Measurements from ENCODE around the gene TMEM163. TPM values are rescaled to one million over a fixed set of nuclear protein-coding genes. Genes with fewer than 3 reads are reported as not detected.

Gene TMEM163
- total RNA-seq, 4 donors from 2014 or later: 0.27 to 4.7 (median 1.1) TPM

DNA sequence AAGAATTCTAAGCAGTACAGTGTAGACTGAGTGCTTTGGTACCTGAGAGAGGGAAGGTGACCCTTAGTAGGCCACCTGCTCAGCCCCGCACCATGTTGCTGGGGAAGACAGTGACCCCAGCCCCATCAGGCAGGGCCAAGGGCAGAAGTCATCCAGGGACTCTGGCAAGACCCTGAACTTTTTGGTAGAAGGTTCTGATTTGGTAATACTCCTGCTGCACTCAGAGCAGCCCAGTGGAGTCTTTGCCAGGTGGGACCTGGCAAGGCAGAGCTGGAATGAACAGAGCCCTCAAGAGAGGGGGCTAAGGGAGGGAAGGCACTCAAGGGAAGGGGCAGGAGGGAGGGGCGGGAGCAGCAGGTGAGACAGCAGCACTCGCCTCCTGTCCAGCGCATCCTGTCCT, 273.7 kb downstream of the TMEM163 start:
- no peak overlapping the region for H3K27ac ChIP-seq
- TF ChIP-seq, protein P1, sequence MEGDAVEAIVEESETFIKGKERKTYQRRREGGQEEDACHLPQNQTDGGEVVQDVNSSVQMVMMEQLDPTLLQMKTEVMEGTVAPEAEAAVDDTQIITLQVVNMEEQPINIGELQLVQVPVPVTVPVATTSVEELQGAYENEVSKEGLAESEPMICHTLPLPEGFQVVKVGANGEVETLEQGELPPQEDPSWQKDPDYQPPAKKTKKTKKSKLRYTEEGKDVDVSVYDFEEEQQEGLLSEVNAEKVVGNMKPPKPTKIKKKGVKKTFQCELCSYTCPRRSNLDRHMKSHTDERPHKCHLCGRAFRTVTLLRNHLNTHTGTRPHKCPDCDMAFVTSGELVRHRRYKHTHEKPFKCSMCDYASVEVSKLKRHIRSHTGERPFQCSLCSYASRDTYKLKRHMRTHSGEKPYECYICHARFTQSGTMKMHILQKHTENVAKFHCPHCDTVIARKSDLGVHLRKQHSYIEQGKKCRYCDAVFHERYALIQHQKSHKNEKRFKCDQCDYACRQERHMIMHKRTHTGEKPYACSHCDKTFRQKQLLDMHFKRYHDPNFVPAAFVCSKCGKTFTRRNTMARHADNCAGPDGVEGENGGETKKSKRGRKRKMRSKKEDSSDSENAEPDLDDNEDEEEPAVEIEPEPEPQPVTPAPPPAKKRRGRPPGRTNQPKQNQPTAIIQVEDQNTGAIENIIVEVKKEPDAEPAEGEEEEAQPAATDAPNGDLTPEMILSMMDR (IDR thresholded peaks at IDR 0.05): no peak
- TF ChIP-seq POLR2A (IDR thresholded peaks at IDR 0.05): no peak

GRCh38 chr2:134443814-134444480, 274.9 kb downstream of the TMEM163 start:
- no peak overlapping the region for H3K27ac ChIP-seq
- no peaks in the 10 kb centered on the region for H3K4me1 ChIP-seq
- TF ChIP-seq, protein P1 (IDR thresholded peaks at IDR 0.05): no peak
- TF ChIP-seq POLR2A (IDR thresholded peaks at IDR 0.05): no peak
- no peak for DNase-seq
- peaks cover 0 to 5% of the 10 kb centered on the region in 2 donors for H3K36me3 ChIP-seq
- 85 to 90% methylated on average over 10 to 11 of the region's 11 CpGs for WGBS, 2 donors
- intact Hi-C loops (cut with DNase I): no loop called here
- no peak overlapping the region for H3K4me3 ChIP-seq (replicated peaks in 1 of 3)
- H3K9me3 ChIP-seq: no peaks in the 10 kb centered on the region
- H3K27me3 ChIP-seq: no peaks in the 10 kb centered on the region

More for the DNA sequence above, 273.7 kb downstream of the TMEM163 start:
- H3K27me3 ChIP-seq: no peaks in the 10 kb centered on the region
- WGBS, 2 donors: 87 to 98% methylated on average over 3 to 4 of the region's 4 CpGs
- peaks cover 0 to 5% of the 10 kb centered on the region in 2 donors for H3K36me3 ChIP-seq
- no peak overlapping the region for H3K4me3 ChIP-seq (replicated peaks in 1 of 3)
- no peaks in the 10 kb centered on the region for H3K9me3 ChIP-seq
- H3K4me1 ChIP-seq: no peaks in the 10 kb centered on the region
- DNase-seq: no peak
- intact Hi-C loops (cut with DNase I): no loop called here

- H3K4me3 ChIP-seq (replicated peaks in 1 of 3): no peak overlapping the region
- 97 to 98% methylated on average over 11 of the region's 11 CpGs for WGBS, 2 donors
- no peaks in the 10 kb centered on the region for H3K36me3 ChIP-seq
- no peak overlapping the region for H3K27ac ChIP-seq
- H3K9me3 ChIP-seq: no peaks in the 10 kb centered on the region
- no peak for DNase-seq
- TF ChIP-seq, protein P1 (IDR thresholded peaks at IDR 0.05): no peak
- TF ChIP-seq POLR2A (IDR thresholded peaks at IDR 0.05): no peak
- no peaks in the 10 kb centered on the region for H3K4me1 ChIP-seq
- H3K27me3 ChIP-seq: no peaks in the 10 kb centered on the region
- intact Hi-C loops (cut with DNase I): no loop called here
Measured at GRCh38 chr2:134441153-134441863, 277.5 kb downstream of the TMEM163 start.

- intact Hi-C loops (cut with DNase I): no loop called here
- Histone ChIP-seq H3K4me1 (no peaks in the 10 kb centered on the region), H3K27me3 (no peaks in the 10 kb centered on the region), H3K4me3 (replicated peaks in 1 of 3) (no peak overlapping the region), H3K27ac (no peak overlapping the region), H3K36me3 (no peaks in the 10 kb centered on the region), H3K9me3 (no peaks in the 10 kb centered on the region)
- DNase-seq: no peak
- WGBS, 2 donors: 96 to 98% methylated on average over 16 of the region's 16 CpGs
- no peak for TF ChIP-seq POLR2A (IDR thresholded peaks at IDR 0.05)
- TF ChIP-seq, protein P1 (IDR thresholded peaks at IDR 0.05): no peak
Measured at GRCh38 chr2:134440336-134440909, 278.4 kb downstream of the TMEM163 start.

DNA sequence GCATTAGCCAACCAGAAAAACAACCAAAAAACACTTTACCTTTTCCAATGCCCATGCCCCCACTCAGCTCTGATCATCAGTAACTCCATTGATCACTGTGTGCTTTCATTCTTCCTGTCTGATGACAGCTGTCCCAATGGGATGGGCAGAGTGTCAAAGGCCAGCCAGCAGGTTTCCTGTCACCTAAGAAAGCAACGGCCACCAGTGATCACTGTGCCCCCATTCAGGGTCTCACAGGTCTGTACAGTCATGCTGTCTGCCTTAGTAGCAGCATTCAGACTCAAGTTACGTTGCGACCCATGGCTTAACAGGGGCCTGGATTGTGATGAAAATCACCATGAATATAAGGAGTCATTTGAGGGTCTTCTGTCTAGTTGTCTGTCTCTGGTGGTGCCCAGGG, 280.4 kb downstream of the TMEM163 start:
- WGBS, 2 donors: 76 to 84% methylated on average over 3 of the region's 3 CpGs
- H3K36me3 ChIP-seq: no peaks in the 10 kb centered on the region
- TF ChIP-seq POLR2A (IDR thresholded peaks at IDR 0.05): no peak
- TF ChIP-seq, protein P1 (IDR thresholded peaks at IDR 0.05): no peak

More for the DNA sequence above, 280.4 kb downstream of the TMEM163 start:
- no peaks in the 10 kb centered on the region for H3K9me3 ChIP-seq
- no peaks in the 10 kb centered on the region for H3K27me3 ChIP-seq
- intact Hi-C loops (cut with DNase I): no loop called here
- no peak overlapping the region for H3K4me3 ChIP-seq (replicated peaks in 1 of 3)
- no peaks in the 10 kb centered on the region for H3K4me1 ChIP-seq
- no peak overlapping the region for H3K27ac ChIP-seq
- DNase-seq: no peak

Data from thyroid gland (tissue), 4 donors.